Measurements from ENCODE around the gene CHST13.

Gene CHST13

GRCh38 chr3:126541628-126542339 lies 17.8 kb downstream of the CHST13 start:
- DNase-seq (ENCODE audit: low read depth): no peak

- no peak for DNase-seq (ENCODE audit: low read depth)
Measured at GRCh38 chr3:126542340-126543241, 18.6 kb downstream of the CHST13 start.

GRCh38 chr3:126543457-126544061 lies 19.6 kb downstream of the CHST13 start:
- no peak for DNase-seq (ENCODE audit: low read depth)

- DNase-seq (ENCODE audit: low read depth): no peak
Measured at GRCh38 chr3:126544596-126545281, 20.8 kb downstream of the CHST13 start.

- DNase-seq (ENCODE audit: low read depth): no peak
Measured at GRCh38 chr3:126545544-126545943, 21.6 kb downstream of the CHST13 start.

- DNase-seq (ENCODE audit: low read depth): no peak
Measured at GRCh38 chr3:126546013-126546412, 22.1 kb downstream of the CHST13 start.

GRCh38 chr3:126546549-126547239 lies 22.7 kb downstream of the CHST13 start:
- no peak for DNase-seq (ENCODE audit: low read depth)

GRCh38 chr3:126547721-126548120 lies 23.8 kb downstream of the CHST13 start:
- no peak for DNase-seq (ENCODE audit: low read depth)

- no peak for DNase-seq (ENCODE audit: low read depth)
Measured at GRCh38 chr3:126548556-126549466, 24.9 kb downstream of the CHST13 start.

- no peak for DNase-seq (ENCODE audit: low read depth)
Measured at GRCh38 chr3:126549861-126550487, 26.0 kb downstream of the CHST13 start.

GRCh38 chr3:126550488-126551051 lies 26.6 kb downstream of the CHST13 start:
- no peak for DNase-seq (ENCODE audit: low read depth)

- no peak for DNase-seq (ENCODE audit: low read depth)
Measured at GRCh38 chr3:126551121-126551838, 27.3 kb downstream of the CHST13 start.

GRCh38 chr3:126551839-126552687 lies 28.1 kb downstream of the CHST13 start:
- DNase-seq (ENCODE audit: low read depth): no peak

GRCh38 chr3:126552688-126553283 lies 28.8 kb downstream of the CHST13 start:
- DNase-seq (ENCODE audit: low read depth): no peak

GRCh38 chr3:126553284-126554084 lies 29.5 kb downstream of the CHST13 start:
- no peak for DNase-seq (ENCODE audit: low read depth)

- DNase-seq (ENCODE audit: low read depth): no peak
Measured at GRCh38 chr3:126554560-126555525, 30.9 kb downstream of the CHST13 start.

All from EH (cell line).